Activated naive CD8-positive, alpha-beta T cell treated with anti-CD3 and anti-CD28 coated beads, Interleukin-2, amount 10 ng/mL, durations not matched to agents 7 days and 5 days (primary cell): ENCODE measurements around the gene BDH1. TPM values are rescaled to one million over a fixed set of nuclear protein-coding genes. Genes with fewer than 3 reads are reported as not detected.
A peak's percentile ranks its signal among the peaks of the same experiment; 100 is the strongest.
"Not testable (repeated sequence)": the region's sequence is repeated elsewhere in the genome, so short reads cannot be mapped to it uniquely, and the experiment has no call there.

Source experiments
- ATAC-seq: fragments of 150-1000 bp; cut with Tn5 transposase; one replicate; pipeline ENCODE4 v1.10.0; 2021; ENCODE audit warnings: low read depth, moderate library complexity
- POLR2A ChIA-PET: fragments of 350-600 bp; sonication (Branson Sonifier 250); formaldehyde crosslinking; loops from one replicate; lab custom pipeline; 2021; ENCODE audit warnings: antibody characterized with exemption; lab: Charles Lee
- DNase-seq: peaks from one replicate; pipeline ENCODE4 v3.0.0; 2021
- H3K27ac Mint-ChIP-seq: one replicate; pipeline ENCODE4 v1.8.0; 2022; ENCODE audit warnings: mild to moderate bottlenecking, mixed read lengths
- H3K27me3 Mint-ChIP-seq: one replicate; pipeline ENCODE4 v1.8.0; 2022; ENCODE audit warnings: mild to moderate bottlenecking, moderate library complexity, mixed read lengths
- H3K36me3 Mint-ChIP-seq: one replicate; pipeline ENCODE4 v1.8.0; 2021; ENCODE audit warnings: mild to moderate bottlenecking, mixed read lengths
- H3K4me1 Mint-ChIP-seq: one replicate; pipeline ENCODE4 v1.8.0; 2021; ENCODE audit warnings: mixed read lengths
- H3K4me3 Mint-ChIP-seq: one replicate; pipeline ENCODE4 v1.8.0; 2022; ENCODE audit warnings: mild to moderate bottlenecking, moderate library complexity, mixed read lengths
- H3K9me3 Mint-ChIP-seq: one replicate; pipeline ENCODE4 v1.8.0; 2021; ENCODE audit warnings: mixed read lengths
- total RNA-seq, 2 experiments: library from RNA; stranded (reverse); gene quantifications; one replicate each; pipeline ENCODE4 v1.2.3, GENCODE V29; 2021

The BDH1 gene
- total RNA-seq, 2 experiments from 2014 or later = 108 to 114 TPM

- ATAC-seq (peak; percentile 9), DNase-seq (no peak)
- Mint-ChIP-seq H3K4me1 (peaks cover 46% of the 10 kb centered on the region), H3K36me3 (peaks cover 17% of the 10 kb centered on the region), H3K27me3 (no peaks in the 10 kb centered on the region), H3K4me3 (peak overlapping the region; percentile 74), H3K27ac (peak overlapping the region; percentile 95), H3K9me3 (no peaks in the 10 kb centered on the region)
- POLR2A ChIA-PET = no interaction called here
Measured at GRCh38 chr3:197591816-197592215, 36.0 kb upstream of the BDH1 start.

GRCh38 chr3:197590313-197590962, 34.7 kb upstream of the BDH1 start:
- Mint-ChIP-seq H3K4me1 (peaks cover 43% of the 10 kb centered on the region), H3K36me3 (peaks cover 14% of the 10 kb centered on the region), H3K4me3 (no peak overlapping the region), H3K27ac (peak overlapping the region; percentile 73), H3K9me3 (no peaks in the 10 kb centered on the region), H3K27me3 (no peaks in the 10 kb centered on the region)
- no peak for ATAC-seq
- no peak for DNase-seq
- POLR2A ChIA-PET = interaction anchor here (1.2 kb wide), 1 partner anchor 35 kb away, joined by 3 read pairs; the partner anchor contains the start of gene BDH1

DNA sequence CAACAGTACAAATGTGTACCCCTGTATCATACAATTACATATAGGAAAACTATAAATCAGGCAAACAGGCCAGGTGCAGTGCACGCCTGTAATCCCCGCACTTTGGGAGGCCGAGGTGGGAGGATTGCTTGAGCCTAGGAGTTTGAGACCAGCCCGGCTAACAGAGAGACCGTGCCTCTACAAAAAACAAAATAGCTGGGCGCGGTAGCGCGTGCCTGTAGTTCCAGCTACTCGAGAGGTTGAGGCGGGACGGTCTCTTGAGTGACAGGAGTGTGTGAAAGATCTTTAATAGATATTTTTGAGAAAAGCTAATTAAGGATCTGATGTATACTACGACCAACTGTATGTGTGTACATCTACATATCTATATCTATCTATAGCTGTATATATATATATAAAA, 33.8 kb upstream of the BDH1 start:
- H3K36me3 Mint-ChIP-seq = peaks cover 13% of the 10 kb centered on the region

DNA sequence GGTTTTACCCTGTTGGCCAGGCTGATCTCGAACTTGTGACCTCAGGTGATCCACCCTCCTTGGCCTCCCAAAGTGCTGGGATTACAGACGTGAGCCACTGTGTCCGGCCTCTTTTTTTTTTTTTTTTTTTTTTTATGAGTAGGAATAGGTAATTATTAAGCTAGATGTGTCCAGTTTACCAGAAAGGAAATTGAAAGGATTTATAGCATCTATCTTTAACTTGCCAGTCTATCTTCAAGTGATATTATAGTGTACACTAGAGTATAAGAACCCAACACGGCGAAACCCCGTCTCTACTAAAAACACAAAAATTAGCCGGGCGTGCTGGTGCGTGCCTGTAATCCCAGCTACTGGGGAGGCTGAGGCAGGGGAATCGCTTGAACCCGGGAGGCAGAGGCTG, 31.0 kb upstream of the BDH1 start:
- not testable (repeated sequence) for H3K9me3 Mint-ChIP-seq, DNase-seq, H3K4me3 Mint-ChIP-seq, H3K27me3 Mint-ChIP-seq, H3K27ac Mint-ChIP-seq, H3K36me3 Mint-ChIP-seq, ATAC-seq
- POLR2A ChIA-PET = interaction anchor here (0.7 kb wide), 2 partner anchors 20 to 164 kb away, joined by 3 to 4 read pairs; no protein-coding TSS in a partner anchor
- peaks cover 26% of the 10 kb centered on the region for H3K4me1 Mint-ChIP-seq

More for the DNA sequence above, 33.8 kb upstream of the BDH1 start:
- Mint-ChIP-seq H3K27ac (no peak overlapping the region), H3K4me3 (no peak overlapping the region), H3K4me1 (peaks cover 45% of the 10 kb centered on the region), H3K9me3 (no peaks in the 10 kb centered on the region), H3K27me3 (no peaks in the 10 kb centered on the region)
- POLR2A ChIA-PET = no interaction called here
- DNase-seq (no peak), ATAC-seq (no peak)

GRCh38 chr3:197586181-197586580, 30.4 kb upstream of the BDH1 start:
- Mint-ChIP-seq H3K4me3 (no peak overlapping the region), H3K36me3 (no peaks in the 10 kb centered on the region), H3K27me3 (no peaks in the 10 kb centered on the region), H3K4me1 (peaks cover 21% of the 10 kb centered on the region), H3K9me3 (no peaks in the 10 kb centered on the region), H3K27ac (no peak overlapping the region)
- no peak for ATAC-seq
- no peak for DNase-seq
- POLR2A ChIA-PET = interaction anchor here (0.9 kb wide), 1 partner anchor 30 kb away, joined by 3 read pairs; the partner anchor contains the start of gene BDH1

GRCh38 chr3:197584733-197585132, 29.0 kb upstream of the BDH1 start:
- Mint-ChIP-seq H3K4me3 (no peak overlapping the region), H3K36me3 (no peaks in the 10 kb centered on the region)

DNA sequence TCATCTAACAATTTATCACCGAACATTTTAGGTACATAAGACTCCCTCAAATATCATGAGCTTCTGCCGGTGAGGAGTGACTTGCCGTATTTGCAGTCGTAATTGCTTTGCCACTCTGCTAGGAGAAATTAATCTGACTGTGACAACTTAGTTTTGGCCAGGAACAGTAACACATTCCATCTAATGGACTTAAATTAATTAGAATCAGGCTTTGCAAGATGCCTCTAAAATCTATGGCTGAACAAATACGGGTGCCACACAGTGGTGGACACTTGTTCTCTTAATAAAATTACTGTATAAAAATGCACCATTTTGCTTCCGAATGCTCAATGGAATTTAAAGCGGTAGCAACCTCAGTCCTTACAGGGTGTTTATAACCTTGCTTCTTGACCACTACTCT, 27.6 kb upstream of the BDH1 start:
- DNase-seq (no peak), ATAC-seq (no peak)
- H3K4me1 Mint-ChIP-seq = peaks cover 16% of the 10 kb centered on the region
- H3K27me3 Mint-ChIP-seq = no peaks in the 10 kb centered on the region
- no peak overlapping the region for H3K27ac Mint-ChIP-seq
- POLR2A ChIA-PET = no interaction called here
- no peaks in the 10 kb centered on the region for H3K9me3 Mint-ChIP-seq
- peaks cover 1% of the 10 kb centered on the region for H3K36me3 Mint-ChIP-seq
- H3K4me3 Mint-ChIP-seq = no peak overlapping the region

More at GRCh38 chr3:197584733-197585132, 29.0 kb upstream of the BDH1 start:
- Mint-ChIP-seq H3K27me3 (no peaks in the 10 kb centered on the region), H3K4me1 (peaks cover 17% of the 10 kb centered on the region), H3K27ac (no peak overlapping the region), H3K9me3 (no peaks in the 10 kb centered on the region)
- POLR2A ChIA-PET = interaction anchor here (0.6 kb wide), 1 partner anchor 28 kb away, joined by 3 read pairs; no protein-coding TSS in a partner anchor
- DNase-seq (no peak), ATAC-seq (no peak)

- H3K9me3 Mint-ChIP-seq = no peaks in the 10 kb centered on the region
- POLR2A ChIA-PET = no interaction called here
- H3K4me1 Mint-ChIP-seq = peaks cover 4% of the 10 kb centered on the region
- peaks cover 3% of the 10 kb centered on the region for H3K36me3 Mint-ChIP-seq
- DNase-seq (no peak), ATAC-seq (no peak)
- no peak overlapping the region for H3K4me3 Mint-ChIP-seq
- no peak overlapping the region for H3K27ac Mint-ChIP-seq
- H3K27me3 Mint-ChIP-seq = peaks cover 6% of the 10 kb centered on the region
Measured at GRCh38 chr3:197580253-197580691, 24.5 kb upstream of the BDH1 start.

DNA sequence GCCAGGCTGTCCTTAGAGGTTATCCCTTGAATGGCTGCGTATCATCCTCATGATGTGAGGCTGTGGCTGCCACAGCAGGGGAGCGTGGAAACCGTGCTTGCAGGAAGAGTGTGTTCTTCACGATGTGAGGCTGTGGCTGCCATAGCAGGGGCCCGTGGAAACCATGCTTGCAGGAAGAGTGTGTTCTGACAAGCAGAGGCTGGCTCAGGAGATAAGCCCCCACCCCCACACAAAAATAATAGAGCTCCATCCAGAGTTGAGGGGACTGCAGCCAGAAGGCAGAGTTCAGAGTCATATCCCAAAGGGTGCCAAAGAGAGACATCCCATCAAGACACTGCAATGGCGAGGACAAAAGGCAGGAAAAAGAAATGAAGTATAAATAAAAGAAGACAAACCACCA, 22.6 kb upstream of the BDH1 start:
- peaks cover 10% of the 10 kb centered on the region for H3K27me3 Mint-ChIP-seq
- H3K36me3 Mint-ChIP-seq = peaks cover 3% of the 10 kb centered on the region
- peaks cover 6% of the 10 kb centered on the region for H3K4me1 Mint-ChIP-seq
- no peak overlapping the region for H3K4me3 Mint-ChIP-seq
- no peaks in the 10 kb centered on the region for H3K9me3 Mint-ChIP-seq
- H3K27ac Mint-ChIP-seq = no peak overlapping the region
- no peak for DNase-seq
- POLR2A ChIA-PET = no interaction called here
- ATAC-seq = no peak

GRCh38 chr3:197577366-197578074, 21.8 kb upstream of the BDH1 start:
- no peak for DNase-seq
- no peak for ATAC-seq
- no peaks in the 10 kb centered on the region for H3K9me3 Mint-ChIP-seq
- H3K27me3 Mint-ChIP-seq = peaks cover 14% of the 10 kb centered on the region
- POLR2A ChIA-PET = interaction anchor here (0.6 to 1.2 kb wide), 2 partner anchors 13 to 15 kb away, joined by 3 read pairs; no protein-coding TSS in a partner anchor
- peaks cover 5% of the 10 kb centered on the region for H3K36me3 Mint-ChIP-seq
- no peak overlapping the region for H3K4me3 Mint-ChIP-seq
- H3K4me1 Mint-ChIP-seq = peaks cover 6% of the 10 kb centered on the region
- H3K27ac Mint-ChIP-seq = no peak overlapping the region

- Mint-ChIP-seq H3K36me3 (peaks cover 5% of the 10 kb centered on the region), H3K9me3 (no peaks in the 10 kb centered on the region), H3K27me3 (peaks cover 14% of the 10 kb centered on the region), H3K4me3 (no peak overlapping the region), H3K27ac (no peak overlapping the region), H3K4me1 (peaks cover 6% of the 10 kb centered on the region)
- POLR2A ChIA-PET = interaction anchor here (0.6 to 1.2 kb wide), 2 partner anchors 13 to 16 kb away, joined by 3 read pairs; no protein-coding TSS in a partner anchor
- no peak for ATAC-seq
- DNase-seq = no peak
Measured at GRCh38 chr3:197576838-197577237, 21.1 kb upstream of the BDH1 start.

- Mint-ChIP-seq H3K9me3 (peaks cover 5% of the 10 kb centered on the region), H3K36me3 (peaks cover 8% of the 10 kb centered on the region), H3K4me3 (no peak overlapping the region), H3K27ac (no peak overlapping the region), H3K4me1 (peaks cover 6% of the 10 kb centered on the region), H3K27me3 (peaks cover 14% of the 10 kb centered on the region)
- ATAC-seq (no peak), DNase-seq (no peak)
- POLR2A ChIA-PET = no interaction called here
Measured at GRCh38 chr3:197575362-197575761, 19.6 kb upstream of the BDH1 start.

DNA sequence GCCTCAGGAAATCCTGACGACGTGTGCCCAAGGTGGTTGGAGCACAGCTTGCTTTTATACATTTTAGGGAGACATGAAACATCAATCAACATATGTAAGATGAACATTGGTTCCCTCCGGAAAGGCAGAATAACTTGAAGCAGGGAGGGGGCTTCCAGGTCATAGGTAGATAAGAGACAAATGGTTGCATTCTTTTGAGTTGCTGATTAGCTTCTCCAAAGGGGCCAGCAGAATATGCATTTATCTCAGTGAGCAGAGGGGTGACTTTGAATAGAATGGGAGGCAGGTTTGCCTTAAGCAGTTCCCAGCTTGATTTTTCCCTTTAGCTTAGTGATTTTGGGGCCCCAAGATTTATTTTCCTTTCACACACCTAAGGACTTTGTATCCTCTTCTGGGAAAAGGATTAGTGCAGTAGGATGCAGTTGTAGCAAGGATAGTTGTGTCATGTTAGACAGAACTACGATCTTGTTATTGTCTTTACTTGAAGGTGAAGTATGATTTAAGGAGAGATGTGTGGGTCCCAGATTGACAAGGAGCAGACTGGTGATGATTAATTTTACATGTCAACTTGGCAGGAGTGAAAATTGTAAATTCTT, 18.7 kb upstream of the BDH1 start:
- H3K36me3 Mint-ChIP-seq, H3K4me3 Mint-ChIP-seq, H3K4me1 Mint-ChIP-seq, H3K27ac Mint-ChIP-seq, DNase-seq, POLR2A ChIA-PET, ATAC-seq: not testable (repeated sequence)
- peaks cover 15% of the 10 kb centered on the region for H3K27me3 Mint-ChIP-seq
- peaks cover 11% of the 10 kb centered on the region for H3K9me3 Mint-ChIP-seq
